Astrocyte of the cerebellum (primary cell): Measurements from ENCODE around the gene AJAP1.

Source experiments
- DNase-seq: peaks from one replicate; pipeline ENCODE4 v3.0.0-alpha.2; 2011; ENCODE audit warnings: low read depth
- H3K4me3 ChIP-seq: 2 replicates; pipeline ENCODE4 v1.5.1; 2011; ENCODE audit warnings: mild to moderate bottlenecking, low read depth, low read length, moderate library complexity
- CTCF ChIP-seq: IDR thresholded peaks from 2 replicates; pipeline ENCODE4 v1.5.1; 2012; ENCODE audit warnings: low read length, low read depth, moderate library complexity, mild to moderate bottlenecking; ENCODE audit errors: missing control alignments
- in situ Hi-C: cut with HindIII; loops from 2 replicates; pipeline ENCODE4 v1.10.0; 2017; ENCODE audit warnings: low sequenced_read_pairs

Gene AJAP1

GRCh38 chr1:4772294-4773010, 118.0 kb downstream of the AJAP1 start:
- in situ Hi-C loops: no loop called here
- no peak for TF ChIP-seq CTCF
- H3K4me3 ChIP-seq: no peak overlapping the region
- no peak for DNase-seq

- H3K4me3 ChIP-seq: no peak overlapping the region
- no peak for DNase-seq
- no peak for TF ChIP-seq CTCF
- in situ Hi-C loops: no loop called here
These were observed 118.8 kb downstream of the AJAP1 start for GRCh38 chr1:4773226-4773625.

- in situ Hi-C loops: no loop called here
- H3K4me3 ChIP-seq: no peak overlapping the region
- no peak for DNase-seq
- no peak for TF ChIP-seq CTCF
These were observed 121.1 kb downstream of the AJAP1 start for GRCh38 chr1:4775506-4775905.

GRCh38 chr1:4778056-4778455, 123.6 kb downstream of the AJAP1 start:
- in situ Hi-C loops: no loop called here
- H3K4me3 ChIP-seq: no peak overlapping the region
- TF ChIP-seq CTCF: no peak
- no peak for DNase-seq

GRCh38 chr1:4781646-4782045, 127.2 kb downstream of the AJAP1 start:
- DNase-seq: no peak
- H3K4me3 ChIP-seq: no peak overlapping the region
- no peak for TF ChIP-seq CTCF
- in situ Hi-C loops: no loop called here

- in situ Hi-C loops: no loop called here
- no peak for TF ChIP-seq CTCF
These were observed 130.4 kb downstream of the AJAP1 start for GRCh38 chr1:4784761-4785160.

More at GRCh38 chr1:4784761-4785160, 130.4 kb downstream of the AJAP1 start:
- no peak for DNase-seq
- H3K4me3 ChIP-seq: no peak overlapping the region
